GM12892 (cell line): ENCODE measurements around the gene PHF12.
"Not testable (repeated sequence)": the region's sequence is repeated elsewhere in the genome, so short reads cannot be mapped to it uniquely, and the experiment has no call there.

Experiments
- DNase-seq: peaks from one replicate; pipeline ENCODE4 v3.0.0; 2011; ENCODE audit not compliant: insufficient read length
- FAIRE-seq: peaks from 2 replicates; lab custom pipeline; 2011; peaks lifted over from hg19 to GRCh38; lab: Jason Lieb, UNC
- POLR2A ChIP-seq: IDR thresholded peaks from 2 replicates; pipeline ENCODE4 v1.6.1; 2011; ENCODE audit warnings: low read depth, low read length, control low read depth
- POLR2AphosphoS5 ChIP-seq: IDR thresholded peaks from 2 replicates; pipeline ENCODE4 v1.6.1; 2011; ENCODE audit warnings: low read depth, low read length, control low read depth
- TAF1 ChIP-seq: IDR thresholded peaks from 2 replicates; pipeline ENCODE4 v1.6.1; 2011; ENCODE audit warnings: low read depth, mild to moderate bottlenecking, control low read depth, low read length, borderline replicate concordance

Gene PHF12

GRCh38 chr17:28907709-28908475, 43.4 kb downstream of the PHF12 start:
- FAIRE-seq (no peak), DNase-seq (no peak)
- TF ChIP-seq TAF1: no peak
- no peak for TF ChIP-seq POLR2A
- TF ChIP-seq POLR2AphosphoS5: no peak

GRCh38 chr17:28906706-28907438, 44.4 kb downstream of the PHF12 start:
- TF ChIP-seq TAF1 (no peak), POLR2AphosphoS5 (no peak), POLR2A (no peak)
- no peak for DNase-seq
- no peak for FAIRE-seq

- FAIRE-seq (no peak), DNase-seq (no peak)
- no peak for TF ChIP-seq POLR2A
- no peak for TF ChIP-seq POLR2AphosphoS5
- TF ChIP-seq TAF1: no peak
Measured at GRCh38 chr17:28906276-28906675, 45.0 kb downstream of the PHF12 start.

- FAIRE-seq: no peak
- TF ChIP-seq TAF1: no peak
- no peak for TF ChIP-seq POLR2AphosphoS5
- TF ChIP-seq POLR2A: no peak
- no peak for DNase-seq
Measured at GRCh38 chr17:28904800-28905199, 46.5 kb downstream of the PHF12 start.

- FAIRE-seq: not testable (repeated sequence)
Measured at GRCh38 chr17:28903546-28903841, 47.8 kb downstream of the PHF12 start.

GRCh38 chr17:28902819-28903545, 48.3 kb downstream of the PHF12 start, which contains the start of gene DHRS13:
Gene DHRS13 (minus strand): TSS chr17:28903079. CDS start chr17:28902944, 135 bp downstream.
- peak; percentile 44; the same call in 1 of the 2 replicates for TF ChIP-seq POLR2AphosphoS5
- 0 out of 2 replicates have a peak, but pooled peaks have one; percentile 56 for TF ChIP-seq TAF1
- TF ChIP-seq POLR2A: no peak
- FAIRE-seq (peak; percentile 100), DNase-seq (peak; percentile 94)

More at GRCh38 chr17:28903546-28903841, 47.8 kb downstream of the PHF12 start:
- not testable (repeated sequence) for DNase-seq

- DNase-seq: no peak
- FAIRE-seq: no peak
- TF ChIP-seq POLR2A: no peak
- TF ChIP-seq TAF1: 0 out of 2 replicates have a peak, but pooled peaks have one; percentile 7
Measured at GRCh38 chr17:28901866-28902818, 49.2 kb downstream of the PHF12 start.

GRCh38 chr17:28900986-28901726, 50.2 kb downstream of the PHF12 start:
- TF ChIP-seq TAF1 (no peak), POLR2A (no peak), POLR2AphosphoS5 (no peak)
- FAIRE-seq (no peak), DNase-seq (no peak)

GRCh38 chr17:28899212-28899815, 52.0 kb downstream of the PHF12 start:
- TF ChIP-seq POLR2AphosphoS5 (no peak), TAF1 (no peak), POLR2A (no peak)
- no peak for FAIRE-seq
- no peak for DNase-seq

- DNase-seq: no peak
- FAIRE-seq: no peak
- no peak for TF ChIP-seq POLR2AphosphoS5
- TF ChIP-seq POLR2A: no peak
Measured at GRCh38 chr17:28898527-28898955, 52.8 kb downstream of the PHF12 start.
